Endothelial cell of umbilical vein (primary cell): ENCODE results near the gene CDH15. TPM values are rescaled to one million over a fixed set of nuclear protein-coding genes. Genes with fewer than 3 reads are reported as not detected.
A peak's percentile ranks its signal among the peaks of the same experiment; 100 is the strongest.

Experiments used
- BruUV-seq: library from RNA; stranded (reverse); fragments of 400-500 nt; replicated peaks from 2 replicates; lab custom pipeline; 2021; lab: Mats Ljungman, UMichigan
- CTCF ChIA-PET: fragments of 300-600, 350-600 bp; sonication (Branson Sonifier 250); formaldehyde crosslinking; loops from one replicate; lab custom pipeline; 2021; ENCODE audit warnings: antibody characterized with exemption, inconsistent platforms; lab: Charles Lee
- POLR2A ChIA-PET: fragments of 300-600, 350-600 bp; sonication (Branson Sonifier 250); formaldehyde crosslinking; loops from one replicate; lab custom pipeline; 2021; ENCODE audit warnings: antibody characterized with exemption, inconsistent platforms; lab: Charles Lee
- DNase-seq: peaks from one replicate; pipeline ENCODE4 v3.0.0-alpha.2; 2011; ENCODE audit warnings: low read depth, low spot score
- FAIRE-seq: peaks from 2 replicates; lab custom pipeline; 2011; peaks lifted over from hg19 to GRCh38; lab: Jason Lieb, UNC
- H2AFZ ChIP-seq: 2 replicates; pipeline ENCODE4 v1.6.0; 2012; ENCODE audit warnings: low read depth, low read length, control low read depth, inconsistent platforms
- H3K27ac ChIP-seq: 2 replicates; pipeline ENCODE4 v1.5.1; 2011; ENCODE audit warnings: low read depth, mild to moderate bottlenecking, control low read depth, low read length, moderate library complexity; ENCODE audit not compliant: insufficient read depth
- H3K27me3 ChIP-seq, 2 experiments: 2 replicates each; pipeline versions ENCODE4 v1.6.0 to v1.6.1; 2011; ENCODE audit warnings: low read length in 2 of 2, mixed read lengths in 1 of 2; ENCODE audit not compliant: control insufficient read depth in 2 of 2, insufficient read depth in 2 of 2
- H3K36me3 ChIP-seq, 2 experiments: 2 replicates in 1 of 2; 3 replicates in 1 of 2; pipeline ENCODE4 v1.5.1; 2011; ENCODE audit warnings: low read length in 2 of 2, mild to moderate bottlenecking in 1 of 2, moderate library complexity in 1 of 2; ENCODE audit not compliant: control insufficient read depth in 2 of 2, insufficient read depth in 2 of 2; ENCODE audit errors: extremely low read depth in 1 of 2
- H3K4me1 ChIP-seq: 3 replicates; pipeline ENCODE4 v1.5.1; 2011; ENCODE audit warnings: mild to moderate bottlenecking, low read length; ENCODE audit not compliant: control insufficient read depth, insufficient read depth; ENCODE audit errors: extremely low read depth
- H3K4me2 ChIP-seq: 2 replicates; pipeline ENCODE4 v1.6.1; 2011; ENCODE audit warnings: low read length, control low read depth, mixed read lengths; ENCODE audit not compliant: insufficient read depth
- H3K4me3 ChIP-seq, 3 experiments: fragments of 200-600 bp in 1 of 3; sonication (generic), shearing (Covaris generic) in 1 of 3; replicated peaks in 1 of 3; 2 replicates each; pipeline ENCODE4 v1.5.1; 2011 to 2016; ENCODE audit warnings: control low read depth in 3 of 3, low read length in 3 of 3, mild to moderate bottlenecking in 2 of 3, inconsistent platforms in 1 of 3, low read depth in 1 of 3, moderate library complexity in 1 of 3; ENCODE audit not compliant: insufficient read depth in 1 of 3
- H3K79me2 ChIP-seq: 2 replicates; pipeline ENCODE4 v1.6.0; 2012; ENCODE audit warnings: low read length, inconsistent platforms; ENCODE audit not compliant: control insufficient read depth, insufficient read depth
- H3K9ac ChIP-seq: replicated peaks from 2 replicates; pipeline ENCODE3; 2011; ENCODE audit warnings: low read length, control low read depth; ENCODE audit not compliant: insufficient read depth; ENCODE audit errors: extremely low read depth
- H3K9me1 ChIP-seq: replicated peaks from 3 replicates; pipeline ENCODE4 v1.6.0; 2011; ENCODE audit warnings: mild to moderate bottlenecking, low read length; ENCODE audit not compliant: control insufficient read depth, insufficient read depth; ENCODE audit errors: extremely low read depth
- H3K9me3 ChIP-seq: replicated peaks from 2 replicates; pipeline ENCODE4 v1.5.1; 2012; ENCODE audit warnings: low read length, inconsistent platforms; ENCODE audit not compliant: control insufficient read depth, insufficient read depth
- H4K20me1 ChIP-seq: replicated peaks from 2 replicates; pipeline ENCODE3; 2011; ENCODE audit warnings: mild to moderate bottlenecking, low read length; ENCODE audit not compliant: control insufficient read depth, insufficient read depth; ENCODE audit errors: extremely low read depth
- CTCF ChIP-seq, 2 donors: IDR thresholded peaks; 1 replicate in 1 of 2; 2 replicates in 1 of 2; pipeline ENCODE4 v1.5.1; 2011; ENCODE audit warnings: low read length in 2 of 2, mild to moderate bottlenecking in 2 of 2, moderate library complexity in 2 of 2, control low read depth in 1 of 2, inconsistent platforms in 1 of 2, low read depth in 1 of 2; ENCODE audit not compliant: insufficient read depth in 1 of 2; ENCODE audit errors: extremely low read depth in 1 of 2
- FOS ChIP-seq: IDR thresholded peaks from 2 replicates; pipeline ENCODE4 v1.6.1; 2011; ENCODE audit warnings: mild to moderate bottlenecking, low read length, moderate library complexity, borderline replicate concordance; ENCODE audit not compliant: insufficient read depth
- MYC ChIP-seq: IDR thresholded peaks from one replicate; pipeline ENCODE4 v1.6.1; 2011; ENCODE audit warnings: mild to moderate bottlenecking, low read depth, low read length
- POLR2AphosphoS5 ChIP-seq: IDR thresholded peaks from 2 replicates; pipeline ENCODE4 v1.6.1; 2012; ENCODE audit warnings: low read depth, mild to moderate bottlenecking, control low read depth, low read length, moderate library complexity; ENCODE audit not compliant: insufficient read depth
- dilution Hi-C: fragments of 300-500 bp; cut with MboI; formaldehyde crosslinking; loops from one replicate; pipeline ENCODE4 v1.15.0; 2019; ENCODE audit warnings: low sequenced_read_pairs; ENCODE audit not compliant: extremely low pct_ligation_motif_present
- intact Hi-C: fragments of 100-400 bp; cut with micrococcal nuclease; formaldehyde crosslinking; loops from one replicate; pipeline ENCODE4 v1.10.0; 2022
- polyA plus RNA-seq, 4 experiments: library from polyadenylated mRNA; depleted of rRNA in 3 of 4; stranded (reverse) in 3 of 4; unstranded in 1 of 4; fragments of >200 nt; gene quantifications; 2 replicates each; pipeline versions ENCODE4 v1.2.1 to v1.2.3, GENCODE V29; 2011 to 2012; ENCODE audit warnings: missing spikeins in 1 of 4
- total RNA-seq: library from RNA; stranded (reverse); gene quantifications from 2 replicates; pipeline ENCODE4 v1.2.3, GENCODE V29; 2021

The CDH15 gene
- total and polyA plus RNA-seq, 2 donors (not counting 3 experiments of a cell fraction or from before 2014, with no cell fraction given) = 0.44 TPM; not detected in 1

DNA sequence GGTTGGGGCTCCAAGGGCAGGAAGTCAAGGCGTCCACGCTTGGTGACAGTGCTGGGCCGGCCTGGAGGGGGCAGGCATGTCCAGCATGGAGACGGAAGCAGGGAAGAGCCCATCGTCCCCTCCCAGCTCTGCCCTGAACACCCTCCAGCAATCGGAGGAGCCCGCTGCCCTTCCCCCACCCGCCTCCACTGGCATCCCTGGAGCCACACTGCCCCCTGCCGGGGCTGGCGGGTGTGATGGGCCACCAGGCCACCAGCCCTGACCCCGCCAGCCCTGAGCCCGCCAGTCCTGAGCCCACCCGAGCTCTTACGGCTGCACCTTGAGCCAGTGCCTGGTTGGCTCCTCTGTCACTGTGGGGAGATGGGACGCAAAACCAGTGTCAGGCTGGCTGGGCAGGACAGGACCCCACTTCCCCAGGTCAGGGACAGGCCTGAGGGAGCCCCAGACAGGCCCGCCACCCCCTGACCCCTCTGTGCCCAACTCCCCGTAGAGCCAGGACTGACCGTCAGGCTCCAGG, 4.1 kb upstream of the CDH15 start:
- no peak for TF ChIP-seq MYC
- no peak for TF ChIP-seq FOS
- peak; percentile 80 to 96 for TF ChIP-seq CTCF (IDR thresholded peaks at IDR 0.05; ENCODE audit: extremely low read depth in 1 of 2, insufficient read depth in 1 of 2, low read depth in 1 of 2, low read length in 2 of 2)
- peak; percentile 43 for TF ChIP-seq POLR2AphosphoS5
- POLR2A ChIA-PET = no interaction called here
- dilution Hi-C loops = no loop called here

More for the DNA sequence above, 4.1 kb upstream of the CDH15 start:
- CTCF ChIA-PET = interaction anchor here (0.8 to 2.9 kb wide), 13 partner anchors 9 to 430 kb away, joined by 3 to 23 read pairs (median 5); partner anchors contain the start of genes ACSF3 and PIEZO1
- intact Hi-C loops = loop anchor here (1.0 to 5.0 kb wide), 4 partner anchors 225 to 424 kb away; no protein-coding TSS in a partner anchor
- no peaks in the 10 kb centered on the region for H4K20me1 ChIP-seq
- BruUV-seq = no TSS peak
- H3K9me3 ChIP-seq = no peaks in the 10 kb centered on the region
- no peak overlapping the region for H3K4me2 ChIP-seq
- H3K4me3 ChIP-seq = no peak overlapping the region
- DNase-seq = peak; percentile 51
- peaks cover 3% of the 10 kb centered on the region for H3K4me1 ChIP-seq
- no peak overlapping the region for H2AFZ ChIP-seq
- H3K27me3 ChIP-seq = no peaks in the 10 kb centered on the region
- no peak overlapping the region for H3K27ac ChIP-seq
- FAIRE-seq = peak; percentile 67
- H3K9ac ChIP-seq = no peak overlapping the region
- no peaks in the 10 kb centered on the region for H3K79me2 ChIP-seq
- H3K9me1 ChIP-seq = no peaks in the 10 kb centered on the region
- no peaks in the 10 kb centered on the region for H3K36me3 ChIP-seq
